ENCODE data around the gene ACOT11.

GRCh38 chr1:54585181-54586066 is 37.4 kb downstream of the ACOT11 start:
- TF ChIP-seq CENPX (CRISPR knock-in tag; IDR thresholded peaks at IDR 0.05) (no peak), ZNF691 (CRISPR knock-in tag; IDR thresholded peaks at IDR 0.05; ENCODE audit: borderline replicate concordance, low read depth) (no peak), ARNT2 (CRISPR knock-in tag; IDR thresholded peaks at IDR 0.05; ENCODE audit: low read depth) (no peak), UBTF (CRISPR knock-in tag; IDR thresholded peaks at IDR 0.05) (no peak), MXI1 (IDR thresholded peaks at IDR 0.05; ENCODE audit: borderline replicate concordance, low read depth, low read length) (no peak), ADNP (CRISPR knock-in tag; IDR thresholded peaks at IDR 0.05) (no peak), CHD4 (IDR thresholded peaks at IDR 0.05; ENCODE audit: borderline replicate concordance, low read length) (no peak), HDAC6 (IDR thresholded peaks at IDR 0.05; ENCODE audit: low read depth, low read length) (no peak), ZNF124 (CRISPR knock-in tag; IDR thresholded peaks at IDR 0.05) (no peak), ZNF362 (CRISPR knock-in tag; IDR thresholded peaks at IDR 0.05; ENCODE audit: borderline replicate concordance) (no peak), CTCF (CRISPR knock-in tag; IDR thresholded peaks at IDR 0.05) (no peak)

Measured in HepG2 (cell line).